ENCODE results near the gene CAP2.

The CAP2 gene

GRCh38 chr6:17482711-17483110 lies 89.3 kb downstream of the CAP2 start:
- Histone ChIP-seq H3K9me3 (ENCODE audit: insufficient read depth, low read length) (no peaks in the 10 kb centered on the region), H3K4me3 (ENCODE audit: insufficient read length, low read depth) (no peak overlapping the region), H3K27me3 (ENCODE audit: insufficient read depth, insufficient read length) (no peaks in the 10 kb centered on the region), H3K9ac (ENCODE audit: insufficient read length, low read depth) (no peak overlapping the region), H3K36me3 (ENCODE audit: insufficient read depth, insufficient read length, low read length) (peaks cover 38% of the 10 kb centered on the region), H3K4me1 (ENCODE audit: insufficient read depth, insufficient read length) (no peaks in the 10 kb centered on the region)
- DNase-seq (ENCODE audit: low read depth, low spot score): no peak
- TF ChIP-seq ZNF274 (IDR thresholded peaks at IDR 0.05; ENCODE audit: low read depth, low read length) (no peak), YY1 (IDR thresholded peaks at IDR 0.05; ENCODE audit: insufficient read depth, insufficient read length) (no peak), SUZ12 (IDR thresholded peaks at IDR 0.05; ENCODE audit: extremely low read depth, insufficient read depth, insufficient read length) (no peak)

- H3K36me3 ChIP-seq (ENCODE audit: insufficient read depth, insufficient read length, low read length): peaks cover 38% of the 10 kb centered on the region
- TF ChIP-seq ZNF274 (IDR thresholded peaks at IDR 0.05; ENCODE audit: low read depth, low read length) (no peak), SUZ12 (IDR thresholded peaks at IDR 0.05; ENCODE audit: extremely low read depth, insufficient read depth, insufficient read length) (no peak), YY1 (IDR thresholded peaks at IDR 0.05; ENCODE audit: insufficient read depth, insufficient read length) (no peak)
- H3K27me3 ChIP-seq (ENCODE audit: insufficient read depth, insufficient read length): no peaks in the 10 kb centered on the region
These were observed 90.1 kb downstream of the CAP2 start for GRCh38 chr6:17483391-17484016.

DNA sequence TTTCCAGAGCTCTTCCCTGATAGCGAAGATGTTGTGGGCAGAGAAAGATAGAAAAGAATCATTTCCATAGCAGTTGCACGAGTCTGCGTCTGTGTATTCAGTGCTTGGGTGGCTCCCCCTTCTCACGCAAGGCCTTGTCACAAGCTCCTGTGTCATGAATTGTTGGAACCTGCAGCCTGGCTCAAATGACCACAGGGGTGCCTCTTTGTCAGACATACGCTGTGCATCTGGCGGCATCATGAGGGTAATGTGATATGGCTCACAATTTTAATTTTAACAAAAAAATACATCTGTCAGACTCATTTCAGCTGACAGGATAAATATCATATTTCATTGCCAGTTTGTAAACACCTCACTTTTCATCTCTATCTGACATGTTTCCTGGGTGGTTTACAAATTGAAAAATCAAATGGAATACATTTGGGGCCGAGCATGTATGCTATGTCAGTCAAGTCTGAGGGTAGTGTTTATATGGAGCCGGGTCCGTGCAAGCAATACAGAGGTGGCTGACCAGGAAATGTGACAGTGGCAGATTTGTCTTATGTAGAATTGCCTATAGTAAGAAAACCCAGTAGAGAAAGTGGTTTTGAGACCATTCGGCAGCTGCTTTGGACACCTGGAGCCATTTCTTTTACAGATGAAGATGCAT lies 90.9 kb downstream of the CAP2 start:
- Histone ChIP-seq H3K36me3 (ENCODE audit: insufficient read depth, insufficient read length, low read length) (peaks cover 35% of the 10 kb centered on the region), H3K4me1 (ENCODE audit: insufficient read depth, insufficient read length) (no peaks in the 10 kb centered on the region), H3K9me3 (ENCODE audit: insufficient read depth, low read length) (no peaks in the 10 kb centered on the region), H3K9ac (ENCODE audit: insufficient read length, low read depth) (no peak overlapping the region), H3K27me3 (ENCODE audit: insufficient read depth, insufficient read length) (no peaks in the 10 kb centered on the region), H3K4me3 (ENCODE audit: insufficient read length, low read depth) (no peak overlapping the region)
- TF ChIP-seq SUZ12 (IDR thresholded peaks at IDR 0.05; ENCODE audit: extremely low read depth, insufficient read depth, insufficient read length): no peak
- no peak for TF ChIP-seq ZNF274 (IDR thresholded peaks at IDR 0.05; ENCODE audit: low read depth, low read length)
- no peak for TF ChIP-seq YY1 (IDR thresholded peaks at IDR 0.05; ENCODE audit: insufficient read depth, insufficient read length)
- DNase-seq (ENCODE audit: low read depth, low spot score): no peak

More at GRCh38 chr6:17483391-17484016, 90.1 kb downstream of the CAP2 start:
- Histone ChIP-seq H3K4me1 (ENCODE audit: insufficient read depth, insufficient read length) (no peaks in the 10 kb centered on the region), H3K9me3 (ENCODE audit: insufficient read depth, low read length) (no peaks in the 10 kb centered on the region), H3K9ac (ENCODE audit: insufficient read length, low read depth) (no peak overlapping the region), H3K4me3 (ENCODE audit: insufficient read length, low read depth) (no peak overlapping the region)
- no peak for DNase-seq (ENCODE audit: low read depth, low spot score)

- H3K36me3 ChIP-seq (ENCODE audit: insufficient read depth, insufficient read length, low read length): peaks cover 32% of the 10 kb centered on the region
- no peak overlapping the region for H3K9ac ChIP-seq (ENCODE audit: insufficient read length, low read depth)
- no peak for TF ChIP-seq YY1 (IDR thresholded peaks at IDR 0.05; ENCODE audit: insufficient read depth, insufficient read length)
- TF ChIP-seq ZNF274 (IDR thresholded peaks at IDR 0.05; ENCODE audit: low read depth, low read length): no peak
- no peak for TF ChIP-seq SUZ12 (IDR thresholded peaks at IDR 0.05; ENCODE audit: extremely low read depth, insufficient read depth, insufficient read length)
- no peaks in the 10 kb centered on the region for H3K27me3 ChIP-seq (ENCODE audit: insufficient read depth, insufficient read length)
- no peak for DNase-seq (ENCODE audit: low read depth, low spot score)
- no peaks in the 10 kb centered on the region for H3K4me1 ChIP-seq (ENCODE audit: insufficient read depth, insufficient read length)
- H3K9me3 ChIP-seq (ENCODE audit: insufficient read depth, low read length): no peaks in the 10 kb centered on the region
- H3K4me3 ChIP-seq (ENCODE audit: insufficient read length, low read depth): no peak overlapping the region
These were observed 91.8 kb downstream of the CAP2 start for GRCh38 chr6:17485181-17485580.

DNA sequence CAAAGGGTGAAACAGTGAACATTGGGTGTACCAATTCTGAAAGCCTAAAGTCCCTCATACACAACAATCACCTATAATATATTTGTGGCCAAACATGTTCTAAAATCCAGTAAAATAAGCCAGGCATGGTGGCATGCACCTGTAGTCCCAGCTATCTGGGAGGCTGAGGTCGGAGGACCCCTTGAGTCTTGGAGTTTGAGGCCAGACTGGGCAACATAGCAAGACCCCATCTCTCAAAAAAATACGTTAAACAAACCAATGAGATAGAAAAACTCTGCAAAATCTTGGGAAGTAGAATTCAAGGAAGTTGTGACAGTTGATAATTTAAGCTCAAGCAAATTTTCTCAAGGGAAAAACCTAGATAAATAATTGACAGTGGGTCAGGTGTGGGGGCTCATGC lies 92.6 kb downstream of the CAP2 start:
- no peak for DNase-seq (ENCODE audit: low read depth, low spot score)
- Histone ChIP-seq H3K4me3 (ENCODE audit: insufficient read length, low read depth) (no peak overlapping the region), H3K36me3 (ENCODE audit: insufficient read depth, insufficient read length, low read length) (peaks cover 37% of the 10 kb centered on the region), H3K27me3 (ENCODE audit: insufficient read depth, insufficient read length) (no peaks in the 10 kb centered on the region), H3K9ac (ENCODE audit: insufficient read length, low read depth) (no peak overlapping the region), H3K4me1 (ENCODE audit: insufficient read depth, insufficient read length) (no peaks in the 10 kb centered on the region), H3K9me3 (ENCODE audit: insufficient read depth, low read length) (no peaks in the 10 kb centered on the region)
- TF ChIP-seq SUZ12 (IDR thresholded peaks at IDR 0.05; ENCODE audit: extremely low read depth, insufficient read depth, insufficient read length) (no peak), ZNF274 (IDR thresholded peaks at IDR 0.05; ENCODE audit: low read depth, low read length) (no peak), YY1 (IDR thresholded peaks at IDR 0.05; ENCODE audit: insufficient read depth, insufficient read length) (no peak)

GRCh38 chr6:17486680-17487079 lies 93.3 kb downstream of the CAP2 start:
- no peak overlapping the region for H3K4me3 ChIP-seq (ENCODE audit: insufficient read length, low read depth)
- DNase-seq (ENCODE audit: low read depth, low spot score): no peak
- TF ChIP-seq ZNF274 (IDR thresholded peaks at IDR 0.05; ENCODE audit: low read depth, low read length): no peak
- no peak for TF ChIP-seq SUZ12 (IDR thresholded peaks at IDR 0.05; ENCODE audit: extremely low read depth, insufficient read depth, insufficient read length)
- TF ChIP-seq YY1 (IDR thresholded peaks at IDR 0.05; ENCODE audit: insufficient read depth, insufficient read length): no peak

DNA sequence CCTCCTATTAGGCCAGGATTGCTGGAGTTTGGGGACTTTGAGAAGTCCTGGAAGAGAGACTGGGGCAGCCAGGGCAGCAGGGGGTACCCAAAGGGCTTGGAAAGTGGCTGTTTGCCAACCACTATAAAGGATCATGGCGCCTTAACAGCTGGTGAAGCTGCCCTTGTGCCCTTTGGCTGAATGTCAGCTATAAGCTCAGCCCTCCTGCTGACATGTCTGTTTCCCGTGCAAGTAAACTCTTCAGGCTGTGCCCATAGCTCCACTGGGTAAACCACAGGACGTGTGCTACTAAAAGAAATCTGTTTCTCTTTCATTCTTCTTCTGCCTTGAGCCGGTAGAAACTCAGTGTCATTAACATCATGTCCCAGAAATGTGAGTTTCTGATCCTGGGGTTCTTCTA lies 97.3 kb downstream of the CAP2 start:
- no peak overlapping the region for H3K4me3 ChIP-seq (ENCODE audit: insufficient read length, low read depth)
- H3K9ac ChIP-seq (ENCODE audit: insufficient read length, low read depth): no peak overlapping the region
- TF ChIP-seq YY1 (IDR thresholded peaks at IDR 0.05; ENCODE audit: insufficient read depth, insufficient read length) (no peak), ZNF274 (IDR thresholded peaks at IDR 0.05; ENCODE audit: low read depth, low read length) (no peak), SUZ12 (IDR thresholded peaks at IDR 0.05; ENCODE audit: extremely low read depth, insufficient read depth, insufficient read length) (no peak)
- peaks cover 34% of the 10 kb centered on the region for H3K36me3 ChIP-seq (ENCODE audit: insufficient read depth, insufficient read length, low read length)
- no peaks in the 10 kb centered on the region for H3K9me3 ChIP-seq (ENCODE audit: insufficient read depth, low read length)
- DNase-seq (ENCODE audit: low read depth, low spot score): no peak
- no peaks in the 10 kb centered on the region for H3K4me1 ChIP-seq (ENCODE audit: insufficient read depth, insufficient read length)
- H3K27me3 ChIP-seq (ENCODE audit: insufficient read depth, insufficient read length): no peaks in the 10 kb centered on the region

More at GRCh38 chr6:17486680-17487079, 93.3 kb downstream of the CAP2 start:
- H3K9ac ChIP-seq (ENCODE audit: insufficient read length, low read depth): no peak overlapping the region
- H3K9me3 ChIP-seq (ENCODE audit: insufficient read depth, low read length): no peaks in the 10 kb centered on the region
- H3K27me3 ChIP-seq (ENCODE audit: insufficient read depth, insufficient read length): no peaks in the 10 kb centered on the region
- no peaks in the 10 kb centered on the region for H3K4me1 ChIP-seq (ENCODE audit: insufficient read depth, insufficient read length)
- H3K36me3 ChIP-seq (ENCODE audit: insufficient read depth, insufficient read length, low read length): peaks cover 42% of the 10 kb centered on the region
